ENCODE results near the gene ARFIP2.
A peak's percentile ranks its signal among the peaks of the same experiment; 100 is the strongest.
"Not testable (repeated sequence)": the region's sequence is repeated elsewhere in the genome, so short reads cannot be mapped to it uniquely, and the experiment has no call there.

ARFIP2 gene

DNA sequence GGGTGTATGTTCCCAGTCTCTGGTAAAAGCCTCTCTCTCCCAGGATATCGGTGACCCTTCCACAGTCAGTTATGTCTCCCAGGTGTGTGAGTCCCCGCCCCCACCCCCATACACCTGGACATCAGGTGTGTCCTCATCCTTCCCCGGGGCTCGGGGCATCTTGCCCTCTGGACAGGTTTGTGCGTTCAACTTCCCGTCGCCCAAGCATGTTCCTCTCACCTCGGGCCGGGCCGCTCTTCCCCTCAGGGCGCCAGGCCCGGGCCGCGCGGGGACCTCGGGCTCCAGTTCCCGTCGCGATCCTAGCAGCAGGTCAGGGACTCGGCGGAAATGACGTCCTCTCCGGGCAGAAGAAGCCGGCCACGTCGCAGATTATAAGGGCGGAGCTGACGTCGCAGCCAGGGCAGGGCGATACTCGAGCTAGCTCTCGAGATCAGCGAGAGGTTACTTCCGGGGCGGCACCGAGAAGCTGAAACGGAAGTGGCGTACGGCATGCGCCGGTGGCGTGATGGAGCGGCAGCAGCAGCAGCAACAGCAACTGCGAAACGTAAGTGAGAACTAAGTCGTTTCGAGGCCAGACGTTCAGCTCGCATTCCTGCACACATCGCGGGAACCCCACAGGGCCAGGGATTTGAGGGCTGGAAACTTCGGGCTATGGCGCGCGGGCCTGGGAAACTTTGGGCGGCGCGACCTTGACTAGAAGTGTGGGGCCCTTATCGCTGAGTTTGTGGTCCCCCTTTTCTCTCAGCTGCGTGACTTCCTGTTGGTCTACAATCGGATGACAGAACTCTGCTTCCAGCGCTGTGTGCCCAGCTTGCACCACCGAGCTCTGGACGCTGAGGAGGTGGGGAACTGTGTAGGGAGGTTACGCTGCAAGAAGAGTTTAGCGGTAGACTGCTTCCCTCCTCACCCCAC is at the start of gene ARFIP2, which contains the start of gene TIMM10B:
Gene ARFIP2, minus strand, starts transcription at position 320 of the 912 bp plus-strand sequence. CDS start 910 bp downstream, outside the sequence.
Gene TIMM10B, plus strand, starts transcription at position 490 of the 912 bp plus-strand sequence. Its CDS starts 16 bp downstream, at position 506.
- peak; percentile 93 for DNase-seq (ENCODE audit: low read depth)

- no peak for DNase-seq (ENCODE audit: low read depth)
These were observed 49.7 kb upstream of the ARFIP2 start for GRCh38 chr11:6530848-6531247.

DNA sequence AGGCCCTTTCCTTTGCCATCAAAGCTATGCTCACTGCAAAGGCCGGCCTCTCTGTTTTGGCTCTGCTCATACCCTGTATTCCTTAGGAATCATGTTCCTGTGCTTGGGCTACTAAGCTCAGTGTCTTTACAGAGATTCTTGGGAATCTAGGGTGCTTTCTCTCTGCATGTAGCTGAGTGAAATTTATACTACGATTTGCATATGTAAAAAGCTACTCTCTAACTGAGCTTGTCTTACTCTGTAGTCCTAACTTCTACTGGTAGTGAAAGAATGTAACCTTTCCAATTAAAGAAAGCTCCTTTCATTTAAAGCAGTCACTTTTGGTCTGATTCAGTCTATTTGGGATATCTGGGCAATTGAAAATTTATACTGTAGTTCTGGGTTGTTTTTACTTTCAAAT is 48.1 kb upstream of the ARFIP2 start:
- DNase-seq (ENCODE audit: low read depth): no peak

DNA sequence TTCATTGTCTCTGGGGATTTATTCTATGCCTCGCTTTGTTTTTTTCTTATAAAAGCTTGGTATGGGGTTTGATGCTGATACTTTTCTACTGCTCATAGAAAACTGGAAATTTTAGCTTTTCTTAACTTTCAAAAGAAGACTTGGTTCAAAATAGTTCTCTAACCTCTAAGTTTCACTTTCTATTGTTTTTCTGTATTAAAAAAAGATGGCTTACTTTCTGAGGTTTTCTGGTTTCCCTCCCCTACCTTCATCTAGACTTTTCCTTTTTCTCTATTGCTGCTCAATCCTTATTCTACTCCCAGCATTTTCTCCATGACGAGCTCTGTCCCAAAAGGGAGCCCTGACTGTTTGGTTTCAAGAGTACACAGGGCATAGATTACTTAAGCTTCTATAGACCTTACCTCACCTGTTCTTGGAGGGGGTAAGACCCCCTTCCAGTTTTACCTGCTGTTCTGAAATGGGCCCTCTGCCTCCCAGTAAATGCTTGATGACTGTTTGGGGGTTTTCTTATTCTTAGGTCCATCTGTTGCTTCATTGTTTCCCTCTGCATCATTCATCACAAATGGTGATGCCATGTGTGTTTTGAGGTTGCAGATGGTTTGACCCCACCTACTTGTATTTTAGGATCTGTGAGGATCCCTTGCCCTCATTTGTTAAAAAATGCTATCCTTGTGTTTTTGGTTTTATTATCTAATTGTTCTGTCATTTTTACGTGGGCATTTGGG is 45.4 kb upstream of the ARFIP2 start:
- DNase-seq (ENCODE audit: low read depth): no peak

GRCh38 chr11:6523253-6523652 is 42.1 kb upstream of the ARFIP2 start:
- DNase-seq (ENCODE audit: low read depth): no peak

DNA sequence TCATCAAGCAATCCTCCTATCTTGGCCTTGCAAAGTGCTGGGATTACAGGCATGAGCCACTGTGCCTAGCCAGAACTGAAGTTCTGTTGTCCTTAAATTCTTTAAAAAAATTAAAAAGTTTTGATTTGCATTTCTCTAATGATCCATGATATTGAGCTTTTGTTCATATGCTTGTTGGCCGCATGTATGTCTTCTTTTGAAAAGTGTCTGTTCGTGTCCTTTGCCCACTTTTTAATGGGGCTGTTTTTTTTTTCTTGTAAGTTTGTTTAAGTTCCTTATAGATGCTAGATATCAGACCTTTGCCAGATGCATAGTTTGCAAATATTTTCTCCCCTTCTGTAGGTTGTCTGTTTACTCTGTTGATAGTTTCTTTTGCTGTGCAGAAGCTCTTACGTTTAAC is 40.8 kb upstream of the ARFIP2 start:
- not testable (repeated sequence) for DNase-seq (ENCODE audit: low read depth)

DNA sequence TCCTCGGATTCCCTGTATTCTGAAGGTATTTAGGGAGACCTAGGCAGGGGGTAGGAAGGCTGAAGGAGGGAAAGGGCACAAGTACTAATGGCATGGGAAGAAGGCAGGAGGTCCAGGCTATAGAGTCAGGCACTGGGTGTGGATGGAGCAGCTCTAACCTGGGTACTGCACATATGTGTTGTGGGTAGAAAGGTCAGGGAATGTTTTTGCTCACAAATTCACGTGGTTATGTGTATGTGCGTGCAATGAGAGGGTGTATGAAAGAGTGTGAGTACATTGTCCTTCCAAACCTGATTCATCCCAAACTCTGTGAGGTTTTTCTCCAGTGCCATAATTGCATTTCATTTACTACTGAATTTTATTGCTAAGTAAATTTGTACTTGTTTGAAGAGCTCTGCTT is 39.1 kb upstream of the ARFIP2 start:
- DNase-seq (ENCODE audit: low read depth): no peak

- no peak for DNase-seq (ENCODE audit: low read depth)
These were observed 35.7 kb upstream of the ARFIP2 start for GRCh38 chr11:6516865-6517264.

GRCh38 chr11:6505577-6506240 is 24.6 kb upstream of the ARFIP2 start:
- DNase-seq (ENCODE audit: low read depth): no peak

DNA sequence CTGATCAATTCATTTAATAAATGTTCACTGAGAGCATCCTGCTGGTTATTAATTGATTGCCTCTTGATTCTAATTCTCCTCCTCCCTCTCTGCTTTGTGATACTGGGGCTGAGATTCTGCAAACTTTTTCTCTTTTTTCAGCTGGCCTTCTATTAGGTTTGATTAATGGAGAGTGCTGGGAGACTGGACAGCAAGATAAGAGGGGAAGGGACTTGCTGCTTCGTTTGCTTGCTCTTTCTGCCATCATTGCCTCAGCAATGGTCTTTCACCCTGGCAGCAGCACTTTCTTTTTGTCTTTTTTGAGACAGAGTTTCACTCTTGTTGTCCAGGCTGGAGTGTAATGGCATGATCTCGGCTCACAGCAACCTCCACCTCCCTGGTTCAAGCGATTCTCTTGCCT is 23.0 kb upstream of the ARFIP2 start:
- no peak for DNase-seq (ENCODE audit: low read depth)

DNA sequence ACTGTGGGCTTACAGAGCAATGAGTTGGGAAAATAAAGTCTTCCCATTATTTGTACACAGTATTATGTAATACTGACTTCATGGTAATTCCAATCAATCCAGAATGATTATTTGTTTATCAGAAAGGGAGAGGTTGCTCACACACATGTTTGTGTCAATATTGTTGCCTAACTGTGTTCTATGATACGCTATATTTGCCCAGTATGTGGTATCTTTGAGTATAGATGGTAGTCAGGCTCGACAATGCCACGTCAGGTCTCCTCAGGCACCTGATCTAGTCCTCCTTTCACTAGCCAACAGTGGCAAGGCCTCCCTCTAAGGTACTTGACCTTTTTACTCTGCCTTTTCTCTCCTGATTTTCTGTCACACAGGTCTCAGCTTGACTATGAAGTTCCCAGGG is 21.3 kb upstream of the ARFIP2 start:
- DNase-seq (ENCODE audit: low read depth): no peak

DNA sequence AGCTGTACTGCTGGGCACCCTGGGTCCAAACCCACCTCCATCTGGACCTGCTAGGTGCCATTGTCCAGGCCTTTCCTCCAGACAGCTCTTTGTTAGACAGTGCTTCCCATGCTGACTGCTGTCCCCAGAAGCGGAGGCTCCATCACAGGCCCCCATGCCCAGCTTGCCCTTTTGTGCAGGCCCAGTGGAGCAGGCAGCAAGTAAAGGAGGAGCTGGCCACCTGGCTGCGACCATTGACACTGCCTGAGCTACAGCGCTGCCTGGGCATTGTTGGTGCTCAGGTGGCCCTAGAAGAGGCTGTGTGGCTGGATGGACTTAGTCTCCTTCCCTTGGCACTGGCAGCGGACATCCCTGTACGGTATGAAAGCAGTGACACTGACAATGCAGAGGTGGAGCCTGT is 17.4 kb upstream of the ARFIP2 start:
- DNase-seq (ENCODE audit: low read depth): no peak

DNA sequence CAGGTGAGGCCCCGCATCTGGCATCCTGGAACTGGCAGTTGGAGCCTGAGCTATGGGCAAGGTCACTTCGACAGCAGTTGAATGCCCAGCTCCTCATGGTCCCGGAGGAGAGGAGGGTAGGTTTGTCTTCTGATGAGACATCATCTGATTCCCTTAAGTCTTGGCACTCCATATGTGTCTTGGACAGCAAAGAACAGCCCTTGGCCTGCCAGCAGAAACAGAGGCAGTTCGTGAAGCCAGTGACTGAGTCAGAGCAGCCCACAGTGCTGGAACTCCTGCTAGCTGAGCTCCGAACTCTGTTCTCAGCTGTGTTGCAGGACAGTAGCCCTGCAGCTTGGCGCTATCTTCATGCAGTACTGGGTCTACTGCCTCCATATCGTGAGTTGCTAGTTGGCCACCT is 17.0 kb upstream of the ARFIP2 start:
- DNase-seq (ENCODE audit: low read depth): no peak

GRCh38 chr11:6497069-6497839 is 16.1 kb upstream of the ARFIP2 start, which contains the start of gene DNHD1:
Gene DNHD1, plus strand, starts transcription at chr11:6497280. Its CDS starts 936 bp downstream, at chr11:6498216.
- no peak for DNase-seq (ENCODE audit: low read depth)

DNA sequence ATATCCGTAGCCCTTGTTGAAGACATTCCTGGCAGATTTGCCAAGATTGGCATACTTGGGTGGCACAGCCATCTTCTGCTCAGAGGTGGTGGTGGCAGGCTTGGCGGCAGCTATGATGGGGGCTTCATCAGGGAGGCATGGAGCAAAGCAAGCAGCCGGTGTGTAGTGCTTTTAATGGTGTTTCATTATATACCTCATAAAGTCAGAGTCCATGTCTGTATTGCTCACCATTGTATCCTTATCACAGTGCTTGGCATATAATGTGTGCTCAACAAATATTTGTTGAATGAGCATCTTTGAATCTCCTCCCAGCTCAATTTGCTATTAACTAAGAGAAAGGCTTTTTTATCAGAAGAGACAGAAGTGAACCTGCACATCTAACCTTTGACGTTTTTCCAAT is 8.2 kb upstream of the ARFIP2 start:
- DNase-seq (ENCODE audit: low read depth): no peak

DNA sequence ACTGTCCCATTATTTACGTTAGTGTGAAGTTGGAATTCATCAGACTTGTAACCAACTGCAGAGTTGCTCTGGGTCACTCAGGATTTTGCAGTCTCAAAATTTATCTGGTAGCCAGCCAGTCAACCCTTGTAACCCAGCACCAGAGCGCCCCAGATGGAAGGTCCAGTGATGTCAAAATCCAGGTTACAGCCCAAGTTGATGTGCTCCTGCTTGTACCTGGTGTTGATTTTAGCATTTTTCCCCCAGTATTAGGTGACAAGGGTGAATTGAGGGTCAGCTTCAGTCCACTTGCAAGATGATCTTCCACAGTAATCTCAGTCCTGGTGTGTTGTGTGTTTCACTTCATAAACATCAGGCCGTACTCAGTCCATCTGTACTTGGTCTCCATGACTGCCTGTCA is 7.7 kb upstream of the ARFIP2 start:
- DNase-seq (ENCODE audit: low read depth): no peak

DNA sequence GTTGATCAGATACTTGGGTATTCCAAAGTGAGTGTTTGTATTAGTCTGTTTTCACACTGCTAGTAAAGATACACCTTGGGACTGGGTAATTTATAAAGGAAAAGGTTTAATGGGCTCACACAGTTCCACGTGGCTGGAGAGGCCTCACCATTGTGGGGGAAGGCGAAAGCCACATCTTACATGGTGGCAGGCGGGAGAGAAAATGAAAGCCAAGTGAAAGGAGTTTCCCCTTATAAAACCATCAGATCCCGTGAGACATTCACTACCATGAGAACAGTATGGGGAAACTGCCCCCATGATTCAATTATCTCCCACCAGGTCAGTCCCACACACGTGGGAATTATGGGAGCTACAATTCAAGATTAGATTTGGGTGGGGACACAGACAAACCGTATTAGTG is 7.2 kb upstream of the ARFIP2 start:
- no peak for DNase-seq (ENCODE audit: low read depth)

- no peak for DNase-seq (ENCODE audit: low read depth)
These were observed 5.8 kb upstream of the ARFIP2 start for GRCh38 chr11:6486938-6487337.

GRCh38 chr11:6486256-6486655 is 5.1 kb upstream of the ARFIP2 start:
- DNase-seq (ENCODE audit: low read depth): no peak

- no peak for DNase-seq (ENCODE audit: low read depth)
These were observed 4.5 kb upstream of the ARFIP2 start for GRCh38 chr11:6485661-6486060.

DNA sequence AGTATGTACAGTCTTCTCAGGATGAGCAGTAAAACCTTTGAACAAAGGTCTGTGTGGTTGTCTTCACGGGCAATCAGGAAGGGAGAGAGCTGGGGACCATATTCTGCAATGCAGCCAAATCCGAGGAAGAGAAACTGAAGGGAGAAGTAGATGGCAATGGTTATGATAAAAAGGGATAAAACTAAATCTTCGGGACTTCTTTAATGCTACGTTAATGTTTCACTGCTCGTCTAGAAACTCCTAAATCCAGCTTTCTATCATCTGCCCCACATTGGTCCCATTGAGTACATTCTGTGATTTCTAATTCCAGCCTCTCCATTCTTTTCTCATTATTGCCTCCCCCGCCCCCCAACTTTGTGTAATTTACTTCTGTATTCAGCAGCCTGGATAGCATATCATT is 1.9 kb upstream of the ARFIP2 start:
- DNase-seq (ENCODE audit: low read depth): no peak

GRCh38 chr11:6482441-6482840 is 1.3 kb upstream of the ARFIP2 start:
- DNase-seq (ENCODE audit: low read depth): no peak

Data from CMK (cell line).